NOMO-1 treated with DMSO at 0.1 percent for 48 hours (cell line): ENCODE measurements around the gene PARM1.
"Not testable (repeated sequence)": the region's sequence is repeated elsewhere in the genome, so short reads cannot be mapped to it uniquely, and the experiment has no call there.

Experiments used
- DNase-seq: peaks from one replicate; lab custom pipeline; 2025; ENCODE audit not compliant: unreplicated experiment; lab: John Stamatoyannopoulos, UW

PARM1 gene

GRCh38 chr4:74982546-74983252, 49.8 kb downstream of the PARM1 start:
- no peak for DNase-seq

- DNase-seq: no peak
Measured at GRCh38 chr4:74983253-74983635, 50.3 kb downstream of the PARM1 start.

- DNase-seq: no peak
Measured at GRCh38 chr4:74990276-74990875, 57.5 kb downstream of the PARM1 start.

GRCh38 chr4:74994436-74994835, 61.5 kb downstream of the PARM1 start:
- DNase-seq: not testable (repeated sequence)

- DNase-seq: no peak
Measured at GRCh38 chr4:74996996-74997395, 64.1 kb downstream of the PARM1 start.

- DNase-seq: no peak
Measured at GRCh38 chr4:74997948-74998729, 65.2 kb downstream of the PARM1 start.

- no peak for DNase-seq
Measured at GRCh38 chr4:74999714-75000309, 66.9 kb downstream of the PARM1 start.

- no peak for DNase-seq
Measured at GRCh38 chr4:75001871-75002270, 69.0 kb downstream of the PARM1 start.

- DNase-seq: no peak
Measured at GRCh38 chr4:75002381-75002780, 69.5 kb downstream of the PARM1 start.

GRCh38 chr4:75003979-75004378, 71.1 kb downstream of the PARM1 start:
- DNase-seq: no peak

GRCh38 chr4:75004755-75005668, 72.1 kb downstream of the PARM1 start:
- no peak for DNase-seq

- no peak for DNase-seq
Measured at GRCh38 chr4:75005727-75006126, 72.8 kb downstream of the PARM1 start.

GRCh38 chr4:75007891-75008290, 75.0 kb downstream of the PARM1 start:
- DNase-seq: no peak

- no peak for DNase-seq
Measured at GRCh38 chr4:75009138-75009537, 76.2 kb downstream of the PARM1 start.

- no peak for DNase-seq
Measured at GRCh38 chr4:75011131-75011795, 78.3 kb downstream of the PARM1 start.

- no peak for DNase-seq
Measured at GRCh38 chr4:75015627-75016026, 82.7 kb downstream of the PARM1 start.

- no peak for DNase-seq
Measured at GRCh38 chr4:75016472-75016871, 83.6 kb downstream of the PARM1 start.

- DNase-seq: no peak
Measured at GRCh38 chr4:75018811-75019479, 86.0 kb downstream of the PARM1 start.

- DNase-seq: no peak
Measured at GRCh38 chr4:75025431-75025830, 92.5 kb downstream of the PARM1 start.
